ENCODE results near the gene MARK3. TPM values are rescaled to one million over a fixed set of nuclear protein-coding genes. Genes with fewer than 3 reads are reported as not detected.

MARK3 gene
- total RNA-seq, 4 donors from 2014 or later = 50.7 to 111 (median 89.1) TPM

GRCh38 chr14:103367995-103368394 lies 17.2 kb upstream of the MARK3 start:
- intact Hi-C loops (cut with DNase I; ENCODE audit: low total_unique reads) = no loop called here
- Histone ChIP-seq H3K27me3 (no peaks in the 10 kb centered on the region), H3K4me1 (no peaks in the 10 kb centered on the region), H3K4me3 (no peak overlapping the region), H3K36me3 (no peaks in the 10 kb centered on the region), H3K9me3 (no peaks in the 10 kb centered on the region), H3K27ac (no peak overlapping the region)
- DNase-seq = no peak
- TF ChIP-seq POLR2A (IDR thresholded peaks at IDR 0.05) (no peak), CTCF (IDR thresholded peaks at IDR 0.05) (no peak)

GRCh38 chr14:103370087-103370486 lies 15.1 kb upstream of the MARK3 start:
- intact Hi-C loops (cut with DNase I; ENCODE audit: low total_unique reads) = no loop called here
- no peak overlapping the region for H3K27ac ChIP-seq
- H3K27me3 ChIP-seq = no peaks in the 10 kb centered on the region
- no peaks in the 10 kb centered on the region for H3K36me3 ChIP-seq
- H3K9me3 ChIP-seq = no peaks in the 10 kb centered on the region
- no peaks in the 10 kb centered on the region for H3K4me1 ChIP-seq
- no peak for DNase-seq
- TF ChIP-seq CTCF (IDR thresholded peaks at IDR 0.05) (no peak), POLR2A (IDR thresholded peaks at IDR 0.05) (no peak)
- H3K4me3 ChIP-seq = no peak overlapping the region

DNA sequence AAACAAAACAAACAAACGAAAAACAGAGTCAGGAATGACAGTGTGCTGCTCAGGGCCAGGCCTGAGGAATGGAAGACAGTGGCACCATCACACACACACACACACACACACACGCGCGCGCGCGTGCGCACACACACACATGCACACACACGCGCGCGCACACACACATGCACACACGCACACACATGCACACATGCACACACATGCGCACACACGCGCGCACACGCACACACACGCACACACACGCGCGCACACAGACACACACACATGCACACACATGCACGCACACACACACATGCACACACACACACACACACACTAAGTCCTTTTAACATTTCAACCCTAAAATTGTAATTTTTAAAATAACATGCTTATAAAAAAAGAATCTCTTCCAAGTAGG lies 13.2 kb upstream of the MARK3 start:
- no peak for DNase-seq
- intact Hi-C loops (cut with DNase I; ENCODE audit: low total_unique reads) = no loop called here
- no peaks in the 10 kb centered on the region for H3K4me1 ChIP-seq
- H3K27ac ChIP-seq = no peak overlapping the region
- H3K4me3 ChIP-seq = no peak overlapping the region
- TF ChIP-seq POLR2A (IDR thresholded peaks at IDR 0.05) = no peak
- no peak for TF ChIP-seq CTCF (IDR thresholded peaks at IDR 0.05)
- H3K36me3 ChIP-seq = no peaks in the 10 kb centered on the region
- no peaks in the 10 kb centered on the region for H3K27me3 ChIP-seq
- H3K9me3 ChIP-seq = no peaks in the 10 kb centered on the region

DNA sequence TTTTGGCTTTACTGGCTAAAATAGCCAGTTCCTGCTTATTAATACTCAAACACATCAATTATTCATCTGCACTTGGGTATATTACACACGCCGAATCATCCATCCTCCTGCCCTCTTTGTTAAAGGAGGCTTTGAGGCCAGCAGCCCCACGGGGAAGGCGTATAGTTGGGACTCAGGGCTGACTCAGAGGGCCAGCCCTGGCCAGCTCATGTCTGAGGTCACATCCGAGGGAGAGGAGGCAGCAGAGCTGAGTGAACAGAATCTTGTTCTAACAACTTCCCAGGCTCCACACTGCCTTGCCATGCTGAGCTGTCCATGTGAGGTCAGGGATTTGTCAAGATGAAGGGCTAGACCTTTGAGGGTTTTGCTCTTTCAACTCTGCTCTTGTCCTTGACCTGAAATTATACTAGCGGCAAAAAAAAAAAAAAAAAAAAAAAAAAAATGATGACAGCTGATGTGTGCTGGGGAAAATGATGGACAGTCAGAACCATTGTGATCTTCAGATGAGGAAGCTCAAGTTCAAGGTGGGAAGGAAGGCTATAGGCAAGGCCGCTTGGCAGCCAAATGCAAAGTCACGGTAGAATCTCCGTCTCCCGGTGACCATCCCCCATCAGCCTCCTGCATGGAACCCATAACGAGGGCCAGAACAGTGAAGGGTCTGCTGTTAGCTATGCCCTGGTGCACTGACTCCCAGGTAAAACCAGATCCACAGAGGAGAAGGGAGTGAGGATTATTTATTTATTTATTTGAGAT lies 12.5 kb upstream of the MARK3 start:
- no peak overlapping the region for H3K4me3 ChIP-seq
- H3K9me3 ChIP-seq = no peaks in the 10 kb centered on the region
- intact Hi-C loops (cut with DNase I; ENCODE audit: low total_unique reads) = no loop called here
- DNase-seq = no peak
- H3K27me3 ChIP-seq = no peaks in the 10 kb centered on the region
- H3K27ac ChIP-seq = no peak overlapping the region
- TF ChIP-seq POLR2A (IDR thresholded peaks at IDR 0.05) (no peak), CTCF (IDR thresholded peaks at IDR 0.05) (no peak)
- H3K36me3 ChIP-seq = no peaks in the 10 kb centered on the region
- H3K4me1 ChIP-seq = no peaks in the 10 kb centered on the region

DNA sequence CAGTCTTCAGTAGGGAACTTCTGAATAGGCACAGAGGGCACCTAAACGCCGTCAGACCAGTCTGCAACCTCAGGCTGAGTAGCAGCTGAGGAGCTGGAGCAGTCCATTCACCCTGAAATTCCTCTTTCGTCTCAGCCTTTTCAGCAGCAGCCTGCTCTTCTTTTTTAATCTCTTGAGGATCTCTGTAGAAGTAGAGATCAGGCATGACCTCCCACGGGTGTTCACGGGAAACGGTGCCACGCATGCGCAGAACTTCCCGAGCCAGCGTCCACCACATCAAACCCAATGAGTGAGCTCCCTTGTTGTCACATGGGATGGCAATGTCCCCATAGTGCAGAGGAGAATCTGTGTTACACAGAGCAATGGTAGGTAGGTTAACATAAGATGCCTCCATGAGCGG lies 11.1 kb upstream of the MARK3 start:
- Histone ChIP-seq H3K9me3 (no peaks in the 10 kb centered on the region), H3K27me3 (no peaks in the 10 kb centered on the region), H3K4me3 (no peak overlapping the region), H3K4me1 (no peaks in the 10 kb centered on the region), H3K27ac (no peak overlapping the region), H3K36me3 (no peaks in the 10 kb centered on the region)
- no peak for DNase-seq
- intact Hi-C loops (cut with DNase I; ENCODE audit: low total_unique reads) = no loop called here
- TF ChIP-seq CTCF (IDR thresholded peaks at IDR 0.05) (no peak), POLR2A (IDR thresholded peaks at IDR 0.05) (no peak)
